GM12878 (cell line): ENCODE results near the gene PLA2G2C. TPM values are rescaled to one million over a fixed set of nuclear protein-coding genes. Genes with fewer than 3 reads are reported as not detected.

Experiments
- ESRRA ChIP-seq: IDR thresholded peaks from 2 replicates; pipeline ENCODE4 v1.6.1; 2012; ENCODE audit warnings: mild to moderate bottlenecking, low read length, improper control_type of control experiment
- HDAC6 ChIP-seq: fragments of 200-600 bp; sonication (generic); IDR thresholded peaks from one replicate; pipeline ENCODE4 v1.8.0; 2017; ENCODE audit warnings: antibody characterized with exemption; ENCODE audit not compliant: unreplicated experiment
- MEF2A ChIP-seq: IDR thresholded peaks from 2 replicates; pipeline ENCODE4 v1.6.1; 2011; ENCODE audit warnings: low read depth, mild to moderate bottlenecking, low read length, moderate library complexity; ENCODE audit not compliant: insufficient read depth
- NFIC ChIP-seq: IDR thresholded peaks from 2 replicates; pipeline ENCODE4 v1.6.1; 2012; ENCODE audit warnings: low read depth, mild to moderate bottlenecking, inconsistent platforms, low read length, moderate library complexity
- NR2C2 ChIP-seq: IDR thresholded peaks from 2 replicates; pipeline ENCODE4 v1.6.1; 2011; ENCODE audit warnings: borderline replicate concordance, low read depth; ENCODE audit not compliant: control insufficient read depth, insufficient read length
- RUNX3 ChIP-seq: IDR thresholded peaks from 2 replicates; pipeline ENCODE4 v1.6.1; 2012; ENCODE audit warnings: low read length, inconsistent platforms
- SMARCA5 ChIP-seq: fragments of 450-650 bp; IDR thresholded peaks from 2 replicates; pipeline ENCODE4 v1.6.1; 2017; ENCODE audit warnings: mild to moderate bottlenecking
- SREBF1 ChIP-seq: IDR thresholded peaks from 2 replicates; pipeline ENCODE4 v1.6.1; 2012; ENCODE audit warnings: mild to moderate bottlenecking, low read length
- TBL1XR1 ChIP-seq: IDR thresholded peaks from 2 replicates; pipeline ENCODE4 v1.6.1; 2012; ENCODE audit warnings: low read depth, low read length, improper control_type of control experiment
- YY1 ChIP-seq: IDR thresholded peaks from 2 replicates; pipeline ENCODE4 v1.6.1; 2011; ENCODE audit warnings: low read depth, mild to moderate bottlenecking, low read length
- ZNF384 ChIP-seq: IDR thresholded peaks from 2 replicates; pipeline ENCODE4 v1.6.1; 2012; ENCODE audit warnings: low read depth, mild to moderate bottlenecking, low read length, improper control_type of control experiment, borderline replicate concordance
- polyA plus RNA-seq, 11 experiments: library from polyadenylated mRNA; depleted of rRNA in 4 of 11; unstranded in 6 of 11; stranded (reverse) in 5 of 11; fragments of >200 nt; fragmentation: Nextera tagmentation in 4 of 11; fragmentation: Illumina TruSeq in 1 of 11; extraction: Ambion mirVana in 4 of 11; extraction: Trizol in 1 of 11; gene quantifications; 1 replicate in 1 of 11; 2 replicates in 10 of 11; pipeline versions ENCODE4 v1.2.1 to v1.2.3, GENCODE V29; 2011 to 2016; ENCODE audit warnings: inconsistent platforms in 2 of 11, missing spikeins in 2 of 11, low read depth in 1 of 11
- total RNA-seq, 4 experiments: library from RNA; depleted of rRNA in 3 of 4; stranded (reverse); fragments of >200 nt in 3 of 4; fragmentation: Illumina TruSeq in 1 of 4; extraction: Trizol in 1 of 4; gene quantifications; 2 replicates each; pipeline versions ENCODE4 v1.2.1 to v1.2.3, GENCODE V29; 2013 to 2021
- TF ChIP-seq, protein P1 (sequence below): fragments of 450-650 bp; IDR thresholded peaks from 2 replicates; pipeline ENCODE4 v1.6.1; 2017; ENCODE audit warnings: mild to moderate bottlenecking, moderate library complexity
- TF ChIP-seq, protein P2 (sequence below): IDR thresholded peaks from 2 replicates; pipeline ENCODE4 v1.6.1; 2012; ENCODE audit warnings: mild to moderate bottlenecking, low read depth, low read length
- TF ChIP-seq, protein P3 (sequence below): IDR thresholded peaks from 2 replicates; pipeline ENCODE4 v1.6.1; 2012; ENCODE audit warnings: low read depth, low read length, improper control_type of control experiment
- TF ChIP-seq, protein P4 (sequence below): fragments of 450-650 bp; IDR thresholded peaks from 2 replicates; pipeline ENCODE4 v1.6.1; 2016; ENCODE audit warnings: mild to moderate bottlenecking, moderate library complexity, borderline replicate concordance
- TF ChIP-seq, protein P5 (sequence below): IDR thresholded peaks from 2 replicates; pipeline ENCODE4 v1.6.1; 2011; ENCODE audit warnings: borderline replicate concordance, low read depth, mild to moderate bottlenecking, moderate library complexity, mixed read lengths, low read length; ENCODE audit not compliant: insufficient read depth; ENCODE audit errors: extremely low read length

PLA2G2C gene
- total and polyA plus RNA-seq, 10 of the 15 experiments (the other 5 are each of a cell fraction or from before 2014, with no cell fraction given) = 0.05 TPM; not detected in 9

DNA sequence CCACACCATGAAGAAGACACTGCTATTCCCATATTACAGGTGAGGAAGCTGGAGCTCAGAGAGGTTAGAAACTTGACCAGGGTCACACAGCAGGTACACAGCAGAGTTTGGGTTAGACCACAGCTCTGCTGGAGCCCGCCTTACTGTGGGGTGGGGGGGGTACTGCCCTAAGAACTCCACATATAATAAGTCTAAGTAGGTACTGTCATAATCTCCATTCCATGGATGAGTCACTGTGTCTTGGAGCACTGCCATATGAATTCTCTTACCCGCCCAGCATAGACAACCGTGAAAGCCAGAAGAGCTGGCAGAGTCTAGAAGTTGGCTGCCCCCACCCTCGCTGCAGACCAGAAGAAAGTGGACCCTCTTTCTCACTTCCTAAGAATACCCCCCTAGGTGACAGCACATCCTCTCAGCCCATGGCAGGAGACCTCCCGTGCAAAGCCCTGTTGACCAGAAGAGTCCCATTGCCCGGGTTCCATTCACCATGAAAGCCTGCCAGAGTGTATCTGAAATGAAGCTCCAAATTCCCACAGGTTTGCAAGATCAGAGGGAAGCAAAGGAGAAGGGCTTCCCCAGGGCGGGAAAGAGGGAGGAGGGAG, 61.8 kb downstream of the PLA2G2C start (continued):
- TF ChIP-seq, protein P1, sequence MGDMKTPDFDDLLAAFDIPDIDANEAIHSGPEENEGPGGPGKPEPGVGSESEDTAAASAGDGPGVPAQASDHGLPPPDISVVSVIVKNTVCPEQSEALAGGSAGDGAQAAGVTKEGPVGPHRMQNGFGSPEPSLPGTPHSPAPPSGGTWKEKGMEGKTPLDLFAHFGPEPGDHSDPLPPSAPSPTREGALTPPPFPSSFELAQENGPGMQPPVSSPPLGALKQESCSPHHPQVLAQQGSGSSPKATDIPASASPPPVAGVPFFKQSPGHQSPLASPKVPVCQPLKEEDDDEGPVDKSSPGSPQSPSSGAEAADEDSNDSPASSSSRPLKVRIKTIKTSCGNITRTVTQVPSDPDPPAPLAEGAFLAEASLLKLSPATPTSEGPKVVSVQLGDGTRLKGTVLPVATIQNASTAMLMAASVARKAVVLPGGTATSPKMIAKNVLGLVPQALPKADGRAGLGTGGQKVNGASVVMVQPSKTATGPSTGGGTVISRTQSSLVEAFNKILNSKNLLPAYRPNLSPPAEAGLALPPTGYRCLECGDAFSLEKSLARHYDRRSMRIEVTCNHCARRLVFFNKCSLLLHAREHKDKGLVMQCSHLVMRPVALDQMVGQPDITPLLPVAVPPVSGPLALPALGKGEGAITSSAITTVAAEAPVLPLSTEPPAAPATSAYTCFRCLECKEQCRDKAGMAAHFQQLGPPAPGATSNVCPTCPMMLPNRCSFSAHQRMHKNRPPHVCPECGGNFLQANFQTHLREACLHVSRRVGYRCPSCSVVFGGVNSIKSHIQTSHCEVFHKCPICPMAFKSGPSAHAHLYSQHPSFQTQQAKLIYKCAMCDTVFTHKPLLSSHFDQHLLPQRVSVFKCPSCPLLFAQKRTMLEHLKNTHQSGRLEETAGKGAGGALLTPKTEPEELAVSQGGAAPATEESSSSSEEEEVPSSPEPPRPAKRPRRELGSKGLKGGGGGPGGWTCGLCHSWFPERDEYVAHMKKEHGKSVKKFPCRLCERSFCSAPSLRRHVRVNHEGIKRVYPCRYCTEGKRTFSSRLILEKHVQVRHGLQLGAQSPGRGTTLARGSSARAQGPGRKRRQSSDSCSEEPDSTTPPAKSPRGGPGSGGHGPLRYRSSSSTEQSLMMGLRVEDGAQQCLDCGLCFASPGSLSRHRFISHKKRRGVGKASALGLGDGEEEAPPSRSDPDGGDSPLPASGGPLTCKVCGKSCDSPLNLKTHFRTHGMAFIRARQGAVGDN = no peak
- TF ChIP-seq, protein P2, sequence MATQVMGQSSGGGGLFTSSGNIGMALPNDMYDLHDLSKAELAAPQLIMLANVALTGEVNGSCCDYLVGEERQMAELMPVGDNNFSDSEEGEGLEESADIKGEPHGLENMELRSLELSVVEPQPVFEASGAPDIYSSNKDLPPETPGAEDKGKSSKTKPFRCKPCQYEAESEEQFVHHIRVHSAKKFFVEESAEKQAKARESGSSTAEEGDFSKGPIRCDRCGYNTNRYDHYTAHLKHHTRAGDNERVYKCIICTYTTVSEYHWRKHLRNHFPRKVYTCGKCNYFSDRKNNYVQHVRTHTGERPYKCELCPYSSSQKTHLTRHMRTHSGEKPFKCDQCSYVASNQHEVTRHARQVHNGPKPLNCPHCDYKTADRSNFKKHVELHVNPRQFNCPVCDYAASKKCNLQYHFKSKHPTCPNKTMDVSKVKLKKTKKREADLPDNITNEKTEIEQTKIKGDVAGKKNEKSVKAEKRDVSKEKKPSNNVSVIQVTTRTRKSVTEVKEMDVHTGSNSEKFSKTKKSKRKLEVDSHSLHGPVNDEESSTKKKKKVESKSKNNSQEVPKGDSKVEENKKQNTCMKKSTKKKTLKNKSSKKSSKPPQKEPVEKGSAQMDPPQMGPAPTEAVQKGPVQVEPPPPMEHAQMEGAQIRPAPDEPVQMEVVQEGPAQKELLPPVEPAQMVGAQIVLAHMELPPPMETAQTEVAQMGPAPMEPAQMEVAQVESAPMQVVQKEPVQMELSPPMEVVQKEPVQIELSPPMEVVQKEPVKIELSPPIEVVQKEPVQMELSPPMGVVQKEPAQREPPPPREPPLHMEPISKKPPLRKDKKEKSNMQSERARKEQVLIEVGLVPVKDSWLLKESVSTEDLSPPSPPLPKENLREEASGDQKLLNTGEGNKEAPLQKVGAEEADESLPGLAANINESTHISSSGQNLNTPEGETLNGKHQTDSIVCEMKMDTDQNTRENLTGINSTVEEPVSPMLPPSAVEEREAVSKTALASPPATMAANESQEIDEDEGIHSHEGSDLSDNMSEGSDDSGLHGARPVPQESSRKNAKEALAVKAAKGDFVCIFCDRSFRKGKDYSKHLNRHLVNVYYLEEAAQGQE = no peak
- no peak for TF ChIP-seq ZNF384
- no peak for TF ChIP-seq NFIC
- no peak for TF ChIP-seq YY1
- TF ChIP-seq SREBF1 = no peak
- TF ChIP-seq, protein P3, sequence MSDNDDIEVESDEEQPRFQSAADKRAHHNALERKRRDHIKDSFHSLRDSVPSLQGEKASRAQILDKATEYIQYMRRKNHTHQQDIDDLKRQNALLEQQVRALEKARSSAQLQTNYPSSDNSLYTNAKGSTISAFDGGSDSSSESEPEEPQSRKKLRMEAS = no peak
- TF ChIP-seq RUNX3 = peak; percentile 57
- no peak for TF ChIP-seq MEF2A
- TF ChIP-seq, protein P4, sequence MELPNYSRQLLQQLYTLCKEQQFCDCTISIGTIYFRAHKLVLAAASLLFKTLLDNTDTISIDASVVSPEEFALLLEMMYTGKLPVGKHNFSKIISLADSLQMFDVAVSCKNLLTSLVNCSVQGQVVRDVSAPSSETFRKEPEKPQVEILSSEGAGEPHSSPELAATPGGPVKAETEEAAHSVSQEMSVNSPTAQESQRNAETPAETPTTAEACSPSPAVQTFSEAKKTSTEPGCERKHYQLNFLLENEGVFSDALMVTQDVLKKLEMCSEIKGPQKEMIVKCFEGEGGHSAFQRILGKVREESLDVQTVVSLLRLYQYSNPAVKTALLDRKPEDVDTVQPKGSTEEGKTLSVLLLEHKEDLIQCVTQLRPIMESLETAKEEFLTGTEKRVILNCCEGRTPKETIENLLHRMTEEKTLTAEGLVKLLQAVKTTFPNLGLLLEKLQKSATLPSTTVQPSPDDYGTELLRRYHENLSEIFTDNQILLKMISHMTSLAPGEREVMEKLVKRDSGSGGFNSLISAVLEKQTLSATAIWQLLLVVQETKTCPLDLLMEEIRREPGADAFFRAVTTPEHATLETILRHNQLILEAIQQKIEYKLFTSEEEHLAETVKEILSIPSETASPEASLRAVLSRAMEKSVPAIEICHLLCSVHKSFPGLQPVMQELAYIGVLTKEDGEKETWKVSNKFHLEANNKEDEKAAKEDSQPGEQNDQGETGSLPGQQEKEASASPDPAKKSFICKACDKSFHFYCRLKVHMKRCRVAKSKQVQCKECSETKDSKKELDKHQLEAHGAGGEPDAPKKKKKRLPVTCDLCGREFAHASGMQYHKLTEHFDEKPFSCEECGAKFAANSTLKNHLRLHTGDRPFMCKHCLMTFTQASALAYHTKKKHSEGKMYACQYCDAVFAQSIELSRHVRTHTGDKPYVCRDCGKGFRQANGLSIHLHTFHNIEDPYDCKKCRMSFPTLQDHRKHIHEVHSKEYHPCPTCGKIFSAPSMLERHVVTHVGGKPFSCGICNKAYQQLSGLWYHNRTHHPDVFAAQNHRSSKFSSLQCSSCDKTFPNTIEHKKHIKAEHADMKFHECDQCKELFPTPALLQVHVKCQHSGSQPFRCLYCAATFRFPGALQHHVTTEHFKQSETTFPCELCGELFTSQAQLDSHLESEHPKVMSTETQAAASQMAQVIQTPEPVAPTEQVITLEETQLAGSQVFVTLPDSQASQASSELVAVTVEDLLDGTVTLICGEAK = no peak
- no peak for TF ChIP-seq TBL1XR1
- TF ChIP-seq, protein P5, sequence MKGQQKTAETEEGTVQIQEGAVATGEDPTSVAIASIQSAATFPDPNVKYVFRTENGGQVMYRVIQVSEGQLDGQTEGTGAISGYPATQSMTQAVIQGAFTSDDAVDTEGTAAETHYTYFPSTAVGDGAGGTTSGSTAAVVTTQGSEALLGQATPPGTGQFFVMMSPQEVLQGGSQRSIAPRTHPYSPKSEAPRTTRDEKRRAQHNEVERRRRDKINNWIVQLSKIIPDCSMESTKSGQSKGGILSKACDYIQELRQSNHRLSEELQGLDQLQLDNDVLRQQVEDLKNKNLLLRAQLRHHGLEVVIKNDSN = no peak
- no peak for TF ChIP-seq HDAC6
- peak; percentile 86 for TF ChIP-seq SMARCA5
- TF ChIP-seq ESRRA = no peak
- TF ChIP-seq NR2C2 = no peak
